Liver (tissue), 9 donors: ENCODE measurements around the gene REC114. TPM values are rescaled to one million over a fixed set of nuclear protein-coding genes. Genes with fewer than 3 reads are reported as not detected.

Source experiments
- DNase-seq: peaks from one replicate; pipeline ENCODE4 v3.0.0-alpha.2; 2017; ENCODE audit warnings: low spot score
- H3K27ac ChIP-seq, 2 donors: one replicate each; pipeline ENCODE4 v1.7.0; 2013; ENCODE audit warnings: inconsistent platforms in 2 of 2, low read length in 2 of 2, control low read depth in 1 of 2, low read depth in 1 of 2, mild to moderate bottlenecking in 1 of 2
- H3K27me3 ChIP-seq, 4 donors: one replicate each; pipeline versions ENCODE4 v1.6.1 to v1.7.0; 2013; ENCODE audit warnings: low read length in 3 of 4, inconsistent platforms in 1 of 4, mild to moderate bottlenecking in 1 of 4, moderate library complexity in 1 of 4; ENCODE audit not compliant: control insufficient read depth in 4 of 4, insufficient read depth in 4 of 4
- H3K36me3 ChIP-seq, 4 donors: one replicate each; pipeline versions ENCODE4 v1.6.1 to v1.7.0; 2013; ENCODE audit warnings: low read length in 3 of 4, mild to moderate bottlenecking in 3 of 4, low read depth in 1 of 4, moderate library complexity in 1 of 4; ENCODE audit not compliant: control insufficient read depth in 4 of 4, insufficient read depth in 3 of 4
- H3K4me1 ChIP-seq, 4 donors: one replicate each; pipeline versions ENCODE4 v1.6.1 to v1.7.0; 2013; ENCODE audit warnings: low read length in 3 of 4, mild to moderate bottlenecking in 3 of 4, moderate library complexity in 1 of 4; ENCODE audit not compliant: control insufficient read depth in 4 of 4, insufficient read depth in 4 of 4
- H3K4me3 ChIP-seq, 3 donors: one replicate each; pipeline versions ENCODE4 v1.6.1 to v1.7.0; 2013; ENCODE audit warnings: low read length in 3 of 3, control low read depth in 1 of 3, low read depth in 1 of 3, mild to moderate bottlenecking in 1 of 3
- H3K9ac ChIP-seq, 2 donors: one replicate each; pipeline ENCODE4 v1.7.0; 2013; ENCODE audit warnings: low read length in 2 of 2, mild to moderate bottlenecking in 2 of 2, moderate library complexity in 2 of 2, control low read depth in 1 of 2, low read depth in 1 of 2
- H3K9me3 ChIP-seq, 4 donors: one replicate each; pipeline versions ENCODE4 v1.6.1 to v1.7.0; 2013; ENCODE audit warnings: low read length in 3 of 4; ENCODE audit not compliant: control insufficient read depth in 4 of 4
- ATF3 ChIP-seq: IDR thresholded peaks from 2 replicates; pipeline ENCODE4 v1.6.1; 2016; ENCODE audit warnings: antibody characterized with exemption
- CTCF ChIP-seq: fragments of 150-350 bp; IDR thresholded peaks from 2 replicates; pipeline ENCODE4 v1.5.1; 2017; ENCODE audit warnings: improper control_type of control experiment, low read depth, low read length; ENCODE audit not compliant: missing input control
- FOXA1 ChIP-seq: IDR thresholded peaks from 2 replicates; pipeline ENCODE4 v1.6.1; 2016; ENCODE audit warnings: antibody characterized with exemption
- FOXA2 ChIP-seq: IDR thresholded peaks from 2 replicates; pipeline ENCODE4 v1.6.1; 2016; ENCODE audit warnings: antibody characterized with exemption
- GABPA ChIP-seq, 2 donors: IDR thresholded peaks in 1 of 2; conservative IDR thresholded peaks in 1 of 2; 2 replicates each; pipeline ENCODE4 v1.6.1; 2016; ENCODE audit warnings: antibody characterized with exemption in 2 of 2, mild to moderate bottlenecking in 1 of 2, moderate library complexity in 1 of 2
- HNF4A ChIP-seq, 2 donors: conservative IDR thresholded peaks; 2 replicates each; pipeline ENCODE4 v1.6.1; 2016; ENCODE audit warnings: antibody characterized with exemption in 2 of 2, mild to moderate bottlenecking in 2 of 2
- JUND ChIP-seq, 2 donors: IDR thresholded peaks; 2 replicates each; pipeline ENCODE4 v1.6.1; 2016; ENCODE audit warnings: antibody characterized with exemption in 2 of 2
- REST ChIP-seq: IDR thresholded peaks from 2 replicates; pipeline ENCODE4 v1.6.1; 2016; ENCODE audit warnings: antibody characterized with exemption, mild to moderate bottlenecking
- RXRA ChIP-seq, 2 donors: IDR thresholded peaks; 2 replicates each; pipeline ENCODE4 v1.6.1; 2017 to 2018; ENCODE audit warnings: antibody characterized with exemption in 2 of 2, mild to moderate bottlenecking in 1 of 2
- TAF1 ChIP-seq: conservative IDR thresholded peaks from 2 replicates; pipeline ENCODE4 v1.6.1; 2016; ENCODE audit warnings: antibody characterized with exemption, mild to moderate bottlenecking
- YY1 ChIP-seq: IDR thresholded peaks from 2 replicates; pipeline ENCODE4 v1.6.1; 2016; ENCODE audit warnings: antibody characterized with exemption, mild to moderate bottlenecking
- ZBTB33 ChIP-seq: IDR thresholded peaks from 2 replicates; pipeline ENCODE4 v1.6.1; 2016; ENCODE audit warnings: antibody characterized with exemption
- WGBS: extraction: QIAGEN DNeasy Blood & Tissue Kit; methylation state at CpG from one replicate; pipeline ENCODE4 v1.1.7; 2013; 5-methylcytosine and 5-hydroxymethylcytosine counted together
- polyA plus RNA-seq, 2 donors: library from polyadenylated mRNA; stranded (reverse) in 1 of 2; unstranded in 1 of 2; fragments of 200-250 nt in 1 of 2; fragments of >200 nt in 1 of 2; fragmentation: Nextera tagmentation in 1 of 2; extraction: Ambion mirVana in 1 of 2; gene quantifications; one replicate each; pipeline versions ENCODE4 v1.2.1 to v1.2.3, GENCODE V29; 2013 to 2015
- total RNA-seq, 2 donors: library from RNA; depleted of rRNA; stranded (reverse); fragments of >200 nt; gene quantifications; one replicate each; pipeline ENCODE4 v1.2.3, GENCODE V29; 2014
- donor health status: healthy.
- donor health status: healthy.
- donor health status: healthy.
- donor health status: healthy.
- donor health status: healthy.

The REC114 gene
- total and polyA plus RNA-seq, 4 donors, result not detected

GRCh38 chr15:73570355-73571032 is 127.5 kb downstream of the REC114 start:
- no peak for DNase-seq
- WGBS, result 82% methylated on average over 7 of the region's 7 CpGs
- TF ChIP-seq JUND (IDR thresholded peaks at IDR 0.05), result no peak
- no peak for TF ChIP-seq TAF1

GRCh38 chr15:73571346-73571745 is 128.4 kb downstream of the REC114 start:
- Histone ChIP-seq H3K27me3 (no peaks in the 10 kb centered on the region), H3K9ac (no peak overlapping the region), H3K27ac (no peak overlapping the region), H3K9me3 (no peaks in the 10 kb centered on the region), H3K36me3 (peaks cover 0 to 50% (median 34%) of the 10 kb centered on the region in 4 donors), H3K4me1 (no peaks in the 10 kb centered on the region), H3K4me3 (no peak overlapping the region)
- TF ChIP-seq FOXA1 (no peak), ZBTB33 (no peak), RXRA (IDR thresholded peaks at IDR 0.05) (no peak), JUND (IDR thresholded peaks at IDR 0.05) (no peak)
- WGBS, result 90% methylated on average over 5 of the region's 5 CpGs
- no peak for DNase-seq

More at GRCh38 chr15:73570355-73571032, 127.5 kb downstream of the REC114 start:
- Histone ChIP-seq H3K9ac (no peak overlapping the region), H3K4me1 (no peaks in the 10 kb centered on the region), H3K4me3 (no peak overlapping the region), H3K27ac (no peak overlapping the region), H3K36me3 (peaks cover 0 to 44% (median 33%) of the 10 kb centered on the region in 4 donors), H3K9me3 (no peaks in the 10 kb centered on the region), H3K27me3 (no peaks in the 10 kb centered on the region)

GRCh38 chr15:73572296-73572695 is 129.3 kb downstream of the REC114 start:
- TF ChIP-seq YY1 (no peak), ATF3 (no peak), FOXA2 (no peak), GABPA (IDR thresholded peaks at IDR 0.05 in 1 of 2, conservative IDR thresholded peaks at IDR 0.05 in 1 of 2) (no peak), CTCF (no peak), HNF4A (conservative IDR thresholded peaks at IDR 0.05) (no peak), ZBTB33 (no peak), REST (no peak)
- H3K27ac ChIP-seq, result no peak overlapping the region
- DNase-seq, result no peak
- no peaks in the 10 kb centered on the region for H3K27me3 ChIP-seq
- H3K4me3 ChIP-seq, result no peak overlapping the region
- H3K4me1 ChIP-seq, result no peaks in the 10 kb centered on the region
- H3K9me3 ChIP-seq, result no peaks in the 10 kb centered on the region
- H3K9ac ChIP-seq, result no peak overlapping the region
- WGBS, result 87% methylated on average over 5 of the region's 5 CpGs
- H3K36me3 ChIP-seq, result peaks cover 0 to 50% (median 32%) of the 10 kb centered on the region in 4 donors
